ENCODE data around the gene ZYG11A. TPM values are rescaled to one million over a fixed set of nuclear protein-coding genes. Genes with fewer than 3 reads are reported as not detected.

ZYG11A gene
- total and polyA plus RNA-seq, 5 experiments from 2014 or later = 0.05 TPM; not detected in 4

- Mint-ChIP-seq H3K4me3 (no peak overlapping the region), H3K27me3 (no peaks in the 10 kb centered on the region), H3K36me3 (peaks cover 0 to 14% (median 3%) of the 10 kb centered on the region in 3 donors), H3K4me1 (peaks cover 0 to 2% (median 0%) of the 10 kb centered on the region in 4 donors), H3K9me3 (no peaks in the 10 kb centered on the region), H3K27ac (no peak overlapping the region)
- DNase-seq (no peak), ATAC-seq (no peak)
- POLR2A ChIA-PET = interaction anchor here (0.7 kb wide), 1 partner anchor 894 kb away, joined by 5 read pairs; no protein-coding TSS in a partner anchor
These were observed 50.1 kb downstream of the ZYG11A start for GRCh38 chr1:52892424-52893215.

GRCh38 chr1:52899445-52899894, 56.9 kb downstream of the ZYG11A start:
- Mint-ChIP-seq H3K27ac (no peak overlapping the region), H3K4me3 (no peak overlapping the region), H3K9me3 (no peaks in the 10 kb centered on the region), H3K27me3 (no peaks in the 10 kb centered on the region), H3K4me1 (peaks cover 0 to 2% (median 0%) of the 10 kb centered on the region in 4 donors), H3K36me3 (peaks cover 0 to 20% (median 3%) of the 10 kb centered on the region in 3 donors)
- POLR2A ChIA-PET = no interaction called here
- DNase-seq (no peak), ATAC-seq (no peak)

DNA sequence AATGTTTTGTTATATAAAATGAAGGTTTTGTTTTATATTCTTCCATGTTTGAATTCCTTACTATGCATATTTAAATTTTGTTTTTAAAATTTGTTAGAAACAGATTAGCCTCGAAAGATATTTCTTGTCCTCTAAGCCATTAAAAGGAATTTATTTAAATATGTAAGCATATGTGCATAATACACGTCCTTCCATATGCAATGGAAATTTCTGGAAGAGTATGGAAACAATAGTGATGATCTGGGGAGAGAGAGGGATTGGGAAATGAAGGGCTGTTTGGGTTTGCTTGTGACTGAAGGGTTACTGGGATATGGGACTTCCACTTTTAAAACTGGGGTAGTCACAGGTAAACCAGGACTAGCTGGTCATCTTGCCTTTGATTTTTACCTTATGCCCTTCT, 57.8 kb downstream of the ZYG11A start:
- Mint-ChIP-seq H3K4me1 (peaks cover 0 to 3% (median 2%) of the 10 kb centered on the region in 4 donors), H3K27ac (no peak overlapping the region), H3K4me3 (no peak overlapping the region), H3K36me3 (peaks cover 0 to 17% (median 0%) of the 10 kb centered on the region in 3 donors), H3K27me3 (no peaks in the 10 kb centered on the region), H3K9me3 (no peaks in the 10 kb centered on the region)
- DNase-seq = no peak
- POLR2A ChIA-PET = no interaction called here
- ATAC-seq = no peak

DNA sequence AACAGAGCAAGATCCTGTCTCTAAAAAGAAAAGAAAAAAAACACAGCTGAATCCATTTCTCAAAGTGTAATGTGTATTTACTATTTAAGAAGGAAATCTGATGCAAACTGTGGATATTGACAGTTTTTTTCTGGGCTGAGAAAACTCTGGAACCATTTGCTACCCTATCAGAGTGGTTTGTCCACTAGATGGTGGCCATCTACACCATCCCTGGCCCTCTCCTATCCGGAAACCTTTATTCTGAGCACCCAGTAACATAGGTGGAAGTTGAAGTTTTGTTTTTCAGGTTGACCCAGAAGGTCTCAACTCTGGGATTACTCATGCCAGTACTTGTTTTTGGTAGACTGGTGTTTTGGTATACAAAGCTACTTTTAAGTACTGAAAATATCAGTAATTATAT, 58.8 kb downstream of the ZYG11A start:
- POLR2A ChIA-PET = no interaction called here
- H3K4me3 Mint-ChIP-seq = no peak overlapping the region
- H3K27ac Mint-ChIP-seq = peak overlapping the region in 1 of 10 donors; percentile 51
- no peaks in the 10 kb centered on the region for H3K27me3 Mint-ChIP-seq
- ATAC-seq = no peak
- H3K9me3 Mint-ChIP-seq = no peaks in the 10 kb centered on the region
- H3K36me3 Mint-ChIP-seq = peaks cover 0 to 10% (median 0%) of the 10 kb centered on the region in 3 donors
- peaks cover 0 to 3% (median 2%) of the 10 kb centered on the region in 4 donors for H3K4me1 Mint-ChIP-seq
- no peak for DNase-seq

DNA sequence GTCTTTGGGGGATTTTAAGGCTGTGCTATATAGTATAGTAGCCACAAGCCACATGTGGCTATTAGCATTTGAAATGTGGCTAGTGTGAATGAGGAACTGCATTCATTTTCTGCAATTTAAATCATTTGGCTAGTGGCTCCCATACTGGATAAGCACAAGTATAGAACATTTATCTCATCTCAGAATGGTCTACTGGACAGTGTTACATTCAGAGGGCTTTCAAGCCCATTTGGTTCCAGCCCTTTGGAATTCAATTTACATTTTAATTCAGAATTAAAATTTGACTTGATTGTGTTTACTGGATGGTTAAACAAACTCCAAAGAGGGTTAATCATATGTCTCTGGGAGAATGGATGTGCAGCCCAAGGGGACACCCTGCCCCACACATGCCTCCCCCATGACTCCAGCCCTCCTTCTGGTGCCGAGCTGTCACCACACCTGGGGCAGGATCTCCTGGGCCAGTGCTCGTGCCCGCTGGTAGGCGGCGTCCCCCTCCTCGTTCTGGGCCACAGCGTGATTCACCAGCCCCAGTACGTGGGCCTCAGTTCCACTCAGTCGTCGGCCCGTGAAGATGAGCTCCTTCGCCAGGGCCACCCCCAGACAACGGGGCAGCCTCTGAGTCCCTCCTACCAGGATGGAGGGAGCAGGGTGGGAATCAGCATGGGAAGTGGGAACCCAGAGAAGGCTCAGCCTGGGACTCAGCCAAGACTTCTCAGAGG, 61.8 kb downstream of the ZYG11A start:
- no peaks in the 10 kb centered on the region for H3K27me3 Mint-ChIP-seq
- no peaks in the 10 kb centered on the region for H3K9me3 Mint-ChIP-seq
- peaks cover 0 to 26% (median 6%) of the 10 kb centered on the region in 3 donors for H3K36me3 Mint-ChIP-seq
- DNase-seq = no peak
- ATAC-seq = no peak
- H3K4me3 Mint-ChIP-seq = no peak overlapping the region
- peaks cover 0 to 4% (median 2%) of the 10 kb centered on the region in 4 donors for H3K4me1 Mint-ChIP-seq
- no peak overlapping the region for H3K27ac Mint-ChIP-seq
- POLR2A ChIA-PET = no interaction called here

DNA sequence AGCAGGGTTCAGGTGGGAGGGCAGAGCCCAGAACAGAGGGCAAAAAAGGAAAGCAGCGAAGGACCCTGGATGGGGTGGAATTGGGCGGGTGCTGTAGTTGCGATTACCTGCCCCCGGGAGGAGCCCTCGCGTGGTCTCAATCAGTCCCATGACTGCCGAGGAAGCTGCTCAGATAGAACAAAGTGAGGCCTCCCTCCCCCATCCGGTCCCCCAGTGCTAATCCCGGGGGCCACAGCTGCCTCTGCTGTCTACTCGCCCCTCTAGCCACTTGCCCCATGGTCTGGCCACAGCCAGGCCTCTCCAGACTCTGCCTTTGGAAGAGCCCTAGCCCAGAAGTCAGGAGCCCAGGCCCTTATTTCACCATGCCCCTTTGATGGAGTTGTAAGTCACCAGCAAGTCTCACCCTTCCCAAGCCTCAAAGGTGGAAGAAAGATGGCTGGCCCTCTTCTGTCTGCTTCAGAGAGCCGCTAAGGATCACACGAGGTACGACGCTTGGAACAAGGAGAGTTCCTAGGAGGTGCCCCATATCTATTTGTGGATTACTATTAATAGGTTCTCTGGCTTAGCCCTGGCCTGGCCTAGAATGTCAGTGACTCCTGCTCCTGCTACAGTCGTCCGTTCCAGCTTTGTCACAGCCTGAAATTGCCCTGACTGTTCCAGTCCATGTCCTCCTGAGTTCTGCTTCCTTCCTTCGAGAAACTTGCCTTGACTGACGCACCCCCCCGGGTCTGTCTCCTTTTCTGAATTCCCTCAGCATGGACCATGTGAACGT, 62.6 kb downstream of the ZYG11A start:
- POLR2A ChIA-PET = no interaction called here
- Mint-ChIP-seq H3K36me3 (peaks cover 0 to 33% (median 8%) of the 10 kb centered on the region in 3 donors), H3K9me3 (no peaks in the 10 kb centered on the region), H3K4me3 (peak overlapping the region in 1 of 10 donors; percentile 19), H3K27me3 (no peaks in the 10 kb centered on the region), H3K4me1 (peaks cover 0 to 4% (median 2%) of the 10 kb centered on the region in 4 donors), H3K27ac (peak overlapping the region in 3 of 10 donors; percentile 51 to 71 (median 63))
- ATAC-seq = peak; percentile 65 to 75
- peak in 8 of 10 donors; percentile 10 to 66 (median 32) for DNase-seq

DNA sequence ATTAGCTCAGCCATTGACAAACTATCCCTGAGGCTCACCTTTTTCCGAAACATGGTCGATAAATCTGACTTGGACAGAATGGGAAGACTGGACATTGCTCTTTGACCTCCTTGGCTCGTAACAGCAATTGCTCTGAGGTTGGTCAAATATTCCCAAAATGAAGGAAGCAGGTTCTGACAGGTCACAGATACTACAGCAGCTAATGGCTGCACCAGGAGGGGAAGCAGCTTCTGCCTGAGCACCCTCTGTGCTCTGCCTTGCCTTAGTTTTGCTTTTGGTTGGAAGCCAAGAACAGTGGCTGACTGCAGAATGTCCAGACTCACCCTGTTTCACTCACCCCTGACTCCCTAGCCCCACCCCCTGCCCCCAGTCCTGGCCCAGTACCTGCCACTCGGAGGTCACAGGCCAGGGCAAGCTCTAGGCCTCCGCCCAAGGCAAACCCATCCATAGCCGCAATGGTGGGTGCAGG, 63.6 kb downstream of the ZYG11A start:
- DNase-seq (no peak), ATAC-seq (no peak)
- H3K27ac Mint-ChIP-seq = no peak overlapping the region
- H3K4me3 Mint-ChIP-seq = no peak overlapping the region
- H3K4me1 Mint-ChIP-seq = peaks cover 0 to 4% (median 2%) of the 10 kb centered on the region in 4 donors
- no peaks in the 10 kb centered on the region for H3K27me3 Mint-ChIP-seq
- no peaks in the 10 kb centered on the region for H3K9me3 Mint-ChIP-seq
- H3K36me3 Mint-ChIP-seq = peaks cover 0 to 29% (median 8%) of the 10 kb centered on the region in 3 donors
- POLR2A ChIA-PET = no interaction called here

GRCh38 chr1:52907068-52907811, 64.7 kb downstream of the ZYG11A start:
- H3K9me3 Mint-ChIP-seq = no peaks in the 10 kb centered on the region
- H3K36me3 Mint-ChIP-seq = peaks cover 0 to 31% (median 8%) of the 10 kb centered on the region in 3 donors
- H3K27me3 Mint-ChIP-seq = no peaks in the 10 kb centered on the region
- H3K4me1 Mint-ChIP-seq = peaks cover 0 to 4% (median 2%) of the 10 kb centered on the region in 4 donors
- DNase-seq (no peak), ATAC-seq (no peak)
- no peak overlapping the region for H3K4me3 Mint-ChIP-seq
- H3K27ac Mint-ChIP-seq = peak overlapping the region in 2 of 10 donors; percentile 37 to 48
- POLR2A ChIA-PET = no interaction called here

DNA sequence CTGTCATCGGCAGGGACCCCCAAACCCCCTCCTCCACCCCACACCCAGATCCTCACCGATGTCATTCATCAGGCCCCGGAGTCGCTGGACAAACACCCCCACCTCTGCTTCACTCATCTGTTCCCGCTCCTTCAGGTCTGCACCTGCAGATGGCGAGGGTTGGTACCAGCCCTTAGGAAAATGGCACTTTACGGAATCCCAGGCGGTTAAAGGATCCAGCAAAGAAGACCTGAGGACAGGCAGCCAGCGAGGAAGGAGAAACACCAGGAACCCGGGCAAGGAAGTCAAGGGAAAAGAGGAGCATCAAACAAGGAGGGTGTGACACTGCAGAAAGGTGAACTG, 65.2 kb downstream of the ZYG11A start:
- POLR2A ChIA-PET = no interaction called here

GRCh38 chr1:52911541-52911940, 69.0 kb downstream of the ZYG11A start:
- ATAC-seq = no peak
- Mint-ChIP-seq H3K4me3 (no peak overlapping the region), H3K27me3 (no peaks in the 10 kb centered on the region), H3K9me3 (no peaks in the 10 kb centered on the region), H3K4me1 (peaks cover 0 to 8% (median under 1%) of the 10 kb centered on the region in 4 donors), H3K36me3 (peaks cover 0 to 33% (median 8%) of the 10 kb centered on the region in 3 donors), H3K27ac (peak overlapping the region in 1 of 10 donors; percentile 15)
- POLR2A ChIA-PET = no interaction called here
- no peak for DNase-seq

More for the DNA sequence above, 65.2 kb downstream of the ZYG11A start:
- H3K27ac Mint-ChIP-seq = no peak overlapping the region
- ATAC-seq (no peak), DNase-seq (no peak)
- no peak overlapping the region for H3K4me3 Mint-ChIP-seq
- H3K4me1 Mint-ChIP-seq = peaks cover 0 to 4% (median 2%) of the 10 kb centered on the region in 4 donors
- no peaks in the 10 kb centered on the region for H3K9me3 Mint-ChIP-seq
- H3K27me3 Mint-ChIP-seq = no peaks in the 10 kb centered on the region
- H3K36me3 Mint-ChIP-seq = peaks cover 0 to 31% (median 8%) of the 10 kb centered on the region in 3 donors

GRCh38 chr1:52913014-52913413, 70.5 kb downstream of the ZYG11A start:
- no peak for ATAC-seq
- H3K4me1 Mint-ChIP-seq = peaks cover 2 to 13% (median 4%) of the 10 kb centered on the region in 4 donors
- H3K27ac Mint-ChIP-seq = peak overlapping the region in 1 of 10 donors; percentile 78
- peaks cover 0 to 23% (median 5%) of the 10 kb centered on the region in 3 donors for H3K36me3 Mint-ChIP-seq
- H3K9me3 Mint-ChIP-seq = no peaks in the 10 kb centered on the region
- POLR2A ChIA-PET = no interaction called here
- no peak for DNase-seq
- H3K4me3 Mint-ChIP-seq = no peak overlapping the region
- H3K27me3 Mint-ChIP-seq = no peaks in the 10 kb centered on the region

DNA sequence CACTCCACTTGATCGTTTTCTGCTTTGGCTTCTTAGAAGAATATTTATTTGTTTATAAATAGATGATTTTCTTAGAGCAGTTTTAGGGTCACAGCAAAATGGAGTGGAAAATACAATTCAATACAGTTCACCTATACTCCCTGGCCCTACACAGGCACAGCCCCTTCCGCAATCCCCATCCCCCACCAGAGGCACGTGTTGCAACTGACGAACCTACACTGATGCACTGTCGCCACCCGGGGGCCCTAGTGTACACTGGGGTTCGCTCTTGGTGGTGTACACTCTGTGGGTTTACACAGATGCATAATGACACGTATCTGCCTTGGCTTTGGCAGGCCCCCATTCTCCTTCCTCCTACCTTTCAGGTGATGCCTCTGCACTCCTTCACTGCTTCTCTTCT, 71.0 kb downstream of the ZYG11A start:
- Mint-ChIP-seq H3K4me3 (no peak overlapping the region), H3K27ac (no peak overlapping the region), H3K27me3 (no peaks in the 10 kb centered on the region), H3K4me1 (peaks cover 2 to 13% (median 4%) of the 10 kb centered on the region in 4 donors), H3K9me3 (no peaks in the 10 kb centered on the region), H3K36me3 (peaks cover 0 to 18% (median 5%) of the 10 kb centered on the region in 3 donors)
- DNase-seq = no peak
- POLR2A ChIA-PET = no interaction called here
- peak in 1 of 2 donors; percentile 46 for ATAC-seq
